Activated naive CD4-positive, alpha-beta T cell treated with anti-CD3 and anti-CD28 coated beads, Interleukin-2, amount 10 ng/mL, durations not matched to agents 7 days and 5 days (primary cell): ENCODE data around the gene B3GALNT2.
"Not testable (repeated sequence)": the region's sequence is repeated elsewhere in the genome, so short reads cannot be mapped to it uniquely, and the experiment has no call there.

Source experiments
- CTCF ChIA-PET: fragments of 350-600 bp; sonication (Branson Sonifier 250); formaldehyde crosslinking; loops from one replicate; lab custom pipeline; 2021; ENCODE audit warnings: antibody characterized with exemption; lab: Charles Lee
- DNase-seq: peaks from one replicate; pipeline ENCODE4 v3.0.0-alpha.2; 2020
- H3K27ac Mint-ChIP-seq: one replicate; pipeline ENCODE4 v1.8.0; 2021; ENCODE audit warnings: mild to moderate bottlenecking, moderate library complexity, mixed read lengths
- H3K27me3 Mint-ChIP-seq: one replicate; pipeline ENCODE4 v1.8.0; 2021; ENCODE audit warnings: mild to moderate bottlenecking, mixed read lengths
- H3K36me3 Mint-ChIP-seq: one replicate; pipeline ENCODE4 v1.8.0; 2021; ENCODE audit warnings: mixed read lengths
- H3K4me1 Mint-ChIP-seq: one replicate; pipeline ENCODE4 v1.8.0; 2021; ENCODE audit warnings: mixed read lengths
- H3K4me3 Mint-ChIP-seq: one replicate; pipeline ENCODE4 v1.8.0; 2021; ENCODE audit warnings: mild to moderate bottlenecking, moderate library complexity, mixed read lengths
- H3K9me3 Mint-ChIP-seq: one replicate; pipeline ENCODE4 v1.8.0; 2021; ENCODE audit warnings: mixed read lengths

Gene B3GALNT2

GRCh38 chr1:235504122-235504493, at the start of gene B3GALNT2:
TSS of gene B3GALNT2 (minus strand) at chr1:235504452. CDS start at chr1:235504252, 200 bp downstream.
- no peaks in the 10 kb centered on the region for H3K36me3 Mint-ChIP-seq
- peak within 1 kb of the TSS; percentile 92 for H3K4me3 Mint-ChIP-seq
- H3K27me3 Mint-ChIP-seq = peaks cover 7% of the 10 kb centered on the region
- no peak for DNase-seq
- no peaks in the 10 kb centered on the region for H3K9me3 Mint-ChIP-seq
- H3K27ac Mint-ChIP-seq = peak within 1 kb of the TSS; percentile 98
- CTCF ChIA-PET = interaction anchor here (0.9 to 2.4 kb wide), 17 partner anchors 9 to 467 kb away, joined by 3 to 15 read pairs (median 3); no protein-coding TSS in a partner anchor
- H3K4me1 Mint-ChIP-seq = peaks cover 24% of the 10 kb centered on the region

GRCh38 chr1:235553112-235553551, 48.9 kb upstream of the B3GALNT2 start:
- H3K9me3 Mint-ChIP-seq = no peaks in the 10 kb centered on the region
- no peaks in the 10 kb centered on the region for H3K4me1 Mint-ChIP-seq
- CTCF ChIA-PET = no interaction called here
- H3K36me3 Mint-ChIP-seq = no peaks in the 10 kb centered on the region
- no peak overlapping the region for H3K27ac Mint-ChIP-seq
- H3K27me3 Mint-ChIP-seq = peaks cover 10% of the 10 kb centered on the region
- no peak for DNase-seq
- H3K4me3 Mint-ChIP-seq = no peak overlapping the region

DNA sequence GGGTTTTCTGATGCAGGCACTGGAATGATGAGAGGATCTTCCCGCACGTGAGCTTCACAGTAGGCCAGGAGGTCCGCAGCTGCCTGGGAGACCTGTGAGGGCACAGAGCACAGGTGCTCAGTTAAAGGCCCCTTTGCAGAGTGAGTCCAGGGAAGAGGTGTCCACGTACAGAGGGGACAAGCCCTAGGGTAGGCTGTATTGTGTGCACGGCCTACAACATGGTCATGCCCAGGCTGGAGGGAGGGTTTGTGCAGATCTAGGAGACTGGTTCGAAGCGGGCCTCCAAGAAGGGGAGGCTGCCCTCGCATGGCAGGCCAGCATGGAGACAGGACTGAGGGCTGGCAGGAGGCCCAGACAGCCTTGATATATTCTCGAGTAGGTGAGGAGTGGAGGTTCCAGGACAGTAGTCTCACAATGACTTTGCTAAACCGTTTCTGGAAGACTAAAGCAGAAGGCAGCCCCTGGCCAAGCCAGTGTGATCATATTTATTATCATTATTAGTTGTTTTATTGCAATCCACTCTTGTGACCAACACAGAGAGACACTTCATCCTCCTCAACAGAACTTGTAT, 48.0 kb upstream of the B3GALNT2 start:
- CTCF ChIA-PET = no interaction called here
- no peaks in the 10 kb centered on the region for H3K4me1 Mint-ChIP-seq
- no peak overlapping the region for H3K4me3 Mint-ChIP-seq
- H3K9me3 Mint-ChIP-seq = no peaks in the 10 kb centered on the region
- H3K27ac Mint-ChIP-seq = no peak overlapping the region
- no peaks in the 10 kb centered on the region for H3K36me3 Mint-ChIP-seq
- no peak for DNase-seq
- H3K27me3 Mint-ChIP-seq = peaks cover 19% of the 10 kb centered on the region

GRCh38 chr1:235549351-235550139, 45.3 kb upstream of the B3GALNT2 start:
- DNase-seq = no peak
- Mint-ChIP-seq H3K27me3 (peaks cover 33% of the 10 kb centered on the region), H3K4me3 (no peak overlapping the region), H3K9me3 (no peaks in the 10 kb centered on the region), H3K27ac (no peak overlapping the region), H3K36me3 (no peaks in the 10 kb centered on the region), H3K4me1 (no peaks in the 10 kb centered on the region)
- CTCF ChIA-PET = interaction anchor here (1.6 kb wide), 1 partner anchor 8 kb away, joined by 5 read pairs; no protein-coding TSS in a partner anchor

DNA sequence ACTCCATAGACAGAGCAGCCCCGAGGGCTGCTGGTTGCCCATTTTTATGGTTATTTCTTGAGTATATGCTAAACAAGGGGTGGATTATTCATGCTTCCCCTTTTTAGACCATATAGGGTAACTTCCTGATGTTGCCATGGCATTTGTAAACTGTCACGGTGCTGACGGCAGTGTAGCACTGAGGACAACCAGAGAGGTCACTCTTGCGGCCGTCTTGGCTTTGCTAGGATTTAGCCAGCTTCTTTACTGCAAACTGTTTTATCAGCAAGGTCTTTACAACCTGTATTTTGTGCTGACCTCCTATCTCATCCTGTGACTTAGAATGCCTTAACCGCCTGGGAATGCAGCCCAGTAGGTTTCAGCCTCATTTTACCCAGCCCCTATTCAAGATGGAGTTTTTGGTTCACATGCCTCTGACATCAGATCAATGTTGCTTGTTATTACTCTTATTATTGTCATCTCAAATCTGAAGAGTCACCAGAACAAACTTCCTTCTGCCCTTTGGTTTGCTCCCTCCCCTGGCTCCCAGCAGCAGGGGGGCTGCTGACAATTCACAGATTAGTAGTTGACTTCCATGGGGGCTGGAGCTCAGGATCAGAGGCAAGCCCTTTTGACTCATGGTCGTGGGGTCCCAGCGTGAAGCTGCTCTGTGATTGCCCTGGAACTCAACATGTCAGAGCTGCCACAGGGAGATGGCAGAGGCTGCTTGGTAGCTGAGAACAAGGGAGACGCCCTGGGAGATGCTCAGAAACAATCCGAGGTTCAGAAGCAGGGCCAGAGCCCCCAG, 42.3 kb upstream of the B3GALNT2 start:
- H3K27me3 Mint-ChIP-seq = peaks cover 33% of the 10 kb centered on the region
- not testable (repeated sequence) for H3K27ac Mint-ChIP-seq, H3K36me3 Mint-ChIP-seq, H3K9me3 Mint-ChIP-seq, H3K4me3 Mint-ChIP-seq, DNase-seq, H3K4me1 Mint-ChIP-seq
- CTCF ChIA-PET = interaction anchor here (0.9 kb wide), 1 partner anchor 54 kb away, joined by 3 read pairs; no protein-coding TSS in a partner anchor

- no peak overlapping the region for H3K27ac Mint-ChIP-seq
- H3K36me3 Mint-ChIP-seq = no peaks in the 10 kb centered on the region
- H3K27me3 Mint-ChIP-seq = peaks cover 33% of the 10 kb centered on the region
- CTCF ChIA-PET = no interaction called here
- H3K4me3 Mint-ChIP-seq = no peak overlapping the region
- no peak for DNase-seq
- no peaks in the 10 kb centered on the region for H3K4me1 Mint-ChIP-seq
- H3K9me3 Mint-ChIP-seq = no peaks in the 10 kb centered on the region
Measured at GRCh38 chr1:235545292-235545930, 41.2 kb upstream of the B3GALNT2 start.

GRCh38 chr1:235542845-235543244, 38.6 kb upstream of the B3GALNT2 start:
- H3K4me3 Mint-ChIP-seq, H3K27ac Mint-ChIP-seq, DNase-seq, H3K9me3 Mint-ChIP-seq, H3K4me1 Mint-ChIP-seq, H3K36me3 Mint-ChIP-seq: not testable (repeated sequence)
- CTCF ChIA-PET = interaction anchor here (1.2 kb wide), 1 partner anchor 58 kb away, joined by 3 read pairs; no protein-coding TSS in a partner anchor
- H3K27me3 Mint-ChIP-seq = peaks cover 20% of the 10 kb centered on the region

DNA sequence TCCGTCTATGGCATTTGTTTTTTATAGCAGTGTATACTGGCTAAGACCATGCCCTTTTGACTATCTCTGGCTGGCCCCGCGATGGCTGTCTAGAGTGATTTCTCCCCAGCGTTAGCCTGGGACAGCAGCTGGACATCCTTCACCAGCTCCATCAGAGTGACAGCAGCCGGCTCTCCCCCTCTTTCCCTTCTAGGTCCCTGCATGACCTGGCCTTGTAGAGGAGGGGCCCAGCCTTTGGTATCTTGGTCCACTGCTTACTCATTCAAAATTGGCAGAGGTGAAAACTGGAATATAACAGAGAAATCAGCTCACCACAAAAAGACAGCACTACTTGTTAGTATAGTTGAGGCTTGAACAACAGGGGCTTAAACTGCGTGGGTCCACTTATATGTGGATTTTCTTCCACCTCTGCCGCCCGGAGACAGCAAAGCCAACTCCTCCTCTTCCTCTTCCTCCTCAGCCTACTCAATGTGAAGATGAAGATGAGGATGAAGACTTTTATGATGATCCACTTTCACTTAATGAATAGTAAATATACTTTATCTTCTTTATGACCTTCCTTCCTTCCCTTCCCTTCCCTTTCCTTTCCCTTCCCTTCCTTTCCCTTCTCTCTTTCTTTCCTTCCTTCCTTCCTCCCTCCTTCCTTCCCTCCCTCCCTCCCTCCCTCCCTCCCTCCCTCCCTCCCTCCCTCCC, 29.4 kb upstream of the B3GALNT2 start:
- Mint-ChIP-seq H3K36me3 (no peaks in the 10 kb centered on the region), H3K27me3 (peaks cover 6% of the 10 kb centered on the region), H3K4me1 (no peaks in the 10 kb centered on the region), H3K9me3 (no peaks in the 10 kb centered on the region), H3K4me3 (no peak overlapping the region), H3K27ac (no peak overlapping the region)
- CTCF ChIA-PET = interaction anchor here (0.8 kb wide), 1 partner anchor 65 kb away, joined by 4 read pairs; no protein-coding TSS in a partner anchor
- DNase-seq = no peak

- peaks cover 6% of the 10 kb centered on the region for H3K27me3 Mint-ChIP-seq
- no peak overlapping the region for H3K4me3 Mint-ChIP-seq
- CTCF ChIA-PET = interaction anchor here (1.2 kb wide), 1 partner anchor 69 kb away, joined by 5 read pairs; no protein-coding TSS in a partner anchor
Measured at GRCh38 chr1:235532360-235532759, 28.1 kb upstream of the B3GALNT2 start.

GRCh38 chr1:235527196-235527814, 23.1 kb upstream of the B3GALNT2 start:
- Mint-ChIP-seq H3K4me3 (no peak overlapping the region), H3K27ac (no peak overlapping the region), H3K27me3 (peaks cover 8% of the 10 kb centered on the region), H3K4me1 (no peaks in the 10 kb centered on the region), H3K9me3 (no peaks in the 10 kb centered on the region), H3K36me3 (no peaks in the 10 kb centered on the region)
- DNase-seq = no peak
- CTCF ChIA-PET = interaction anchor here (0.6 to 1.4 kb wide), 4 partner anchors 9 to 73 kb away, joined by 3 to 5 read pairs (median 3); partner anchors contain the start of gene B3GALNT2

More at GRCh38 chr1:235532360-235532759, 28.1 kb upstream of the B3GALNT2 start:
- Mint-ChIP-seq H3K9me3 (no peaks in the 10 kb centered on the region), H3K4me1 (no peaks in the 10 kb centered on the region), H3K36me3 (no peaks in the 10 kb centered on the region), H3K27ac (no peak overlapping the region)
- DNase-seq = no peak

DNA sequence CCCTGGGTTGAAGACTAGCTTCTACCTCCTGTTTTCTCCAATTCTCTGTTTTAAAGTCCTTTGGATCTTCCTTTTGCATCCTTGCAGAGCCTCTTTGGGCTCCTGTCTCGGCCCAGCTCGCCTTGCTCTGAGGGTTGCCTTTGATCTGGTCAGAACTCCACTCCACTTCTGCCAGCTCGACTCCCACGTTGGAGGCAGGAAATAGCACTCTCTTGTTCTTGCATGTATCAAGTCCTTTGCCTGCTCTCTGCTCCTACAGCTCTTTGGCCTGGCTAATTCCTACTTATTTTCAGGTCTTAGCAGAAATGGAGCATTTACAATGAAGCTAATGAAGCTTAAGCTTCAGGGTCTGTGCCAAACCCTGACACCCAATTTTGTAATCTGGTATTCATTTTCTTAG, 21.1 kb upstream of the B3GALNT2 start:
- Mint-ChIP-seq H3K27ac (no peak overlapping the region), H3K4me1 (no peaks in the 10 kb centered on the region), H3K9me3 (no peaks in the 10 kb centered on the region), H3K27me3 (peaks cover 8% of the 10 kb centered on the region), H3K4me3 (no peak overlapping the region), H3K36me3 (no peaks in the 10 kb centered on the region)
- CTCF ChIA-PET = interaction anchor here (0.7 to 1.1 kb wide), 2 partner anchors 258 to 426 kb away, joined by 3 read pairs; no protein-coding TSS in a partner anchor
- DNase-seq = no peak

DNA sequence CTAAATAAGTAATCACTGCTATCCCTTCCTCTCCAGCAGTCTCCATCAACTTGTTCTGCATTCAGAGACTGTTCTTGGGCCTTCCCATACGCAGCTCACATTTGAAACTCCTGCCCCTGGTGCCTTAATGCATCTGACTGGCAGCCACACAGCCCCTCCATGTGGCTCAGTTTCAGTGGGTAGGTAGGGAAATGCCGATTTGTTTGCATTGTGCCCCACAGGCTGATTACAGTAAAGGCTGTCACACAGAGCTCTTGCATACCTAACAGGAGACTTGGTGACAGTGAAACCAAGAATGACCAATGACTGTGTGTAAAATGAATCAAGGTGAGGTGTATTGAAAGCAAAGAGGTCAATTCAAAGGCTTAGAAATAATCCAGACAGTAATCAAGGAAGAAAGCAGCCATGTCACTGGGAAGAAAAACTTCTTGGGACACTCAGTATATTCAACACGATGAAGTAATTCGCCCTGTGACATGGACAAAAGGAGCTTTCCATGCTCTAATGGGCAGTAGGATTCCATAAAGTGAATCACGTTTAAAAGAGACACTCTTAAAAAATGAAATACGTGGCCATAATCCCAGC, 12.7 kb upstream of the B3GALNT2 start:
- Mint-ChIP-seq H3K9me3 (no peaks in the 10 kb centered on the region), H3K4me1 (no peaks in the 10 kb centered on the region), H3K4me3 (no peak overlapping the region), H3K36me3 (no peaks in the 10 kb centered on the region), H3K27ac (no peak overlapping the region), H3K27me3 (peaks cover 12% of the 10 kb centered on the region)
- CTCF ChIA-PET = interaction anchor here (0.6 to 1.9 kb wide), 3 partner anchors 266 to 1125 kb away, joined by 3 to 4 read pairs (median 4); no protein-coding TSS in a partner anchor
- DNase-seq = no peak
